H1 (cell line): ENCODE data around the gene ADAMTS15. TPM values are rescaled to one million over a fixed set of nuclear protein-coding genes. Genes with fewer than 3 reads are reported as not detected.

Source experiments
- CTCF ChIA-PET: fragments of 300-600 bp; sonication (Branson Sonifier 250); formaldehyde crosslinking; loops from one replicate; lab custom pipeline; 2021; ENCODE audit not compliant: partially characterized antibody; lab: Charles Lee
- POLR2A ChIA-PET: fragments of 300-600 bp; sonication (Branson Sonifier 250); formaldehyde crosslinking; loops from one replicate; lab custom pipeline; 2021; ENCODE audit warnings: inconsistent platforms; ENCODE audit not compliant: partially characterized antibody; lab: Charles Lee
- DNase-seq, 2 experiments: peaks; one replicate each; pipeline versions ENCODE4 v3.0.0 to v3.0.0-alpha.2; 2010 to 2022; ENCODE audit warnings: low spot score in 2 of 2, low read depth in 1 of 2, mixed read lengths in 1 of 2
- FAIRE-seq: peaks from 2 replicates; lab custom pipeline; 2011; peaks lifted over from hg19 to GRCh38; lab: Jason Lieb, UNC
- H2AFZ ChIP-seq: 2 replicates; pipeline ENCODE4 v1.8.1; 2012; ENCODE audit warnings: low read length, inconsistent platforms
- H2AK5ac ChIP-seq: 2 replicates; pipeline ENCODE4 v1.6.1; 2013; ENCODE audit warnings: low read depth, low read length
- H2BK120ac ChIP-seq: replicated peaks from 2 replicates; pipeline ENCODE3; 2013; ENCODE audit warnings: low read depth, low read length, inconsistent platforms
- H2BK12ac ChIP-seq: 2 replicates; pipeline ENCODE4 v1.6.1; 2013; ENCODE audit warnings: low read depth, low read length
- H2BK15ac ChIP-seq: 2 replicates; pipeline ENCODE4 v1.6.1; 2013; ENCODE audit warnings: low read length
- H2BK20ac ChIP-seq: 2 replicates; pipeline ENCODE4 v1.6.1; 2013; ENCODE audit warnings: low read length
- H2BK5ac ChIP-seq: 2 replicates; pipeline ENCODE4 v1.6.1; 2013; ENCODE audit warnings: low read depth, low read length
- H3K14ac ChIP-seq: 2 replicates; pipeline ENCODE4 v1.6.1; 2013; ENCODE audit warnings: inconsistent platforms; ENCODE audit not compliant: insufficient read length
- H3K18ac ChIP-seq: 2 replicates; pipeline ENCODE4 v1.6.1; 2013; ENCODE audit warnings: low read length; ENCODE audit errors: extremely low read depth
- H3K23ac ChIP-seq: 2 replicates; pipeline ENCODE4 v1.6.1; 2013; ENCODE audit warnings: inconsistent platforms; ENCODE audit not compliant: insufficient read length
- H3K23me2 ChIP-seq: 2 replicates; pipeline ENCODE4 v1.6.1; 2013; ENCODE audit warnings: low read depth, low read length
- H3K27ac ChIP-seq: 2 replicates; pipeline ENCODE4 v1.6.1; 2011; ENCODE audit warnings: low read depth, low read length, inconsistent platforms
- H3K27me3 ChIP-seq, 4 experiments: replicated peaks in 1 of 4; 1 replicate in 1 of 4; 2 replicates in 3 of 4; pipeline versions ENCODE4 v1.6.1 to v1.8.1; 2011 to 2013; ENCODE audit warnings: low read length in 3 of 4, mild to moderate bottlenecking in 3 of 4, inconsistent platforms in 2 of 4, mixed read lengths in 2 of 4, moderate library complexity in 1 of 4; ENCODE audit not compliant: control insufficient read depth in 3 of 4, insufficient read depth in 3 of 4; ENCODE audit errors: extremely low read depth in 1 of 4
- H3K36me3 ChIP-seq, 4 experiments: 2 replicates each; pipeline versions ENCODE4 v1.6.1 to v1.8.1; 2011 to 2013; ENCODE audit warnings: mild to moderate bottlenecking in 4 of 4, low read length in 3 of 4, moderate library complexity in 2 of 4, control low read depth in 1 of 4, inconsistent platforms in 1 of 4; ENCODE audit not compliant: insufficient read depth in 4 of 4, control insufficient read depth in 2 of 4
- H3K4ac ChIP-seq: replicated peaks from 2 replicates; pipeline ENCODE3; 2013; ENCODE audit warnings: low read length, low read depth, mixed read lengths, inconsistent platforms; ENCODE audit not compliant: insufficient read length
- H3K4me1 ChIP-seq, 4 experiments: replicated peaks in 1 of 4; 1 replicate in 1 of 4; 2 replicates in 3 of 4; pipeline versions ENCODE4 v1.6.1 to v1.8.1; 2011 to 2013; ENCODE audit warnings: low read length in 3 of 4, inconsistent platforms in 2 of 4, mixed read lengths in 1 of 4; ENCODE audit not compliant: insufficient read depth in 4 of 4, control insufficient read depth in 3 of 4
- H3K4me2 ChIP-seq, 2 experiments: 2 replicates each; pipeline versions ENCODE4 v1.6.1 to v1.8.1; 2011 to 2013; ENCODE audit warnings: low read depth in 2 of 2, low read length in 2 of 2, control low read depth in 1 of 2, inconsistent platforms in 1 of 2, mild to moderate bottlenecking in 1 of 2; ENCODE audit not compliant: insufficient read depth in 1 of 2
- H3K4me3 ChIP-seq, 4 experiments: fragments of 200-600, 300-600 bp in 1 of 4; sonication (generic), shearing (Covaris generic), sonication (Bioruptor Twin) in 1 of 4; 2 replicates each; pipeline versions ENCODE4 v1.5.1 to v1.8.1; 2011 to 2016; ENCODE audit warnings: low read length in 4 of 4, low read depth in 3 of 4, control low read depth in 2 of 4, inconsistent platforms in 2 of 4, mild to moderate bottlenecking in 2 of 4, mixed read lengths in 1 of 4, moderate library complexity in 1 of 4; ENCODE audit not compliant: insufficient read depth in 2 of 4; ENCODE audit errors: extremely low read depth in 1 of 4
- H3K56ac ChIP-seq: replicated peaks from 2 replicates; pipeline ENCODE3; 2013; ENCODE audit warnings: low read depth, mild to moderate bottlenecking, mixed read lengths, low read length, inconsistent platforms; ENCODE audit not compliant: insufficient read length
- H3K79me1 ChIP-seq: 2 replicates; pipeline ENCODE4 v1.6.1; 2013; ENCODE audit warnings: low read depth, low read length, control low read depth
- H3K79me2 ChIP-seq, 2 experiments: 2 replicates each; pipeline versions ENCODE4 v1.6.1 to v1.8.1; 2012 to 2013; ENCODE audit warnings: low read length in 2 of 2, mild to moderate bottlenecking in 2 of 2, inconsistent platforms in 1 of 2; ENCODE audit not compliant: insufficient read depth in 2 of 2, control insufficient read depth in 1 of 2
- H3K9ac ChIP-seq, 4 experiments: replicated peaks in 1 of 4; 1 replicate in 1 of 4; 2 replicates in 3 of 4; pipeline versions ENCODE4 v1.6.1 to v1.8.1; 2011 to 2013; ENCODE audit warnings: low read depth in 3 of 4, low read length in 3 of 4, control low read depth in 2 of 4, mild to moderate bottlenecking in 2 of 4, moderate library complexity in 2 of 4, inconsistent platforms in 1 of 4; ENCODE audit errors: extremely low read depth in 1 of 4
- H3K9me3 ChIP-seq, 2 experiments: 2 replicates each; pipeline versions ENCODE4 v1.6.1 to v1.8.1; 2012 to 2013; ENCODE audit warnings: mild to moderate bottlenecking in 2 of 2, moderate library complexity in 2 of 2, control low read depth in 1 of 2, inconsistent platforms in 1 of 2, low read depth in 1 of 2, low read length in 1 of 2, mixed read lengths in 1 of 2; ENCODE audit not compliant: insufficient read depth in 2 of 2
- H4K20me1 ChIP-seq, 2 experiments: replicated peaks in 1 of 2; 2 replicates each; pipeline versions ENCODE3 to v1.8.1; 2011 to 2013; ENCODE audit warnings: inconsistent platforms in 2 of 2, low read length in 2 of 2, mild to moderate bottlenecking in 1 of 2; ENCODE audit not compliant: insufficient read depth in 2 of 2, control insufficient read depth in 1 of 2
- H4K5ac ChIP-seq: 2 replicates; pipeline ENCODE4 v1.6.1; 2013; ENCODE audit warnings: low read length, low read depth, mixed read lengths, inconsistent platforms; ENCODE audit not compliant: insufficient read length
- H4K8ac ChIP-seq: 2 replicates; pipeline ENCODE4 v1.8.0; 2013; ENCODE audit warnings: mild to moderate bottlenecking, moderate library complexity, low read length, inconsistent platforms; ENCODE audit not compliant: insufficient read depth; ENCODE audit errors: extremely low read depth
- H4K91ac ChIP-seq: replicated peaks from 2 replicates; pipeline ENCODE3; 2013; ENCODE audit warnings: low read length, mixed read lengths, inconsistent platforms; ENCODE audit not compliant: insufficient read length
- PHF8 ChIP-seq: fragments of 200-600 bp; sonication (generic); conservative IDR thresholded peaks from 2 replicates; pipeline ENCODE4 v1.7.1; 2012; ENCODE audit warnings: low read depth, mild to moderate bottlenecking, inconsistent platforms, low read length, moderate library complexity
- ZNF274 ChIP-seq: IDR thresholded peaks from 2 replicates; pipeline ENCODE4 v1.7.0; 2012; ENCODE audit warnings: low read length, borderline replicate concordance; ENCODE audit errors: extremely low read depth
- WGBS, 2 experiments: shearing (Covaris generic) in 1 of 2; methylation state at CpG; one replicate each; pipeline versions ENCODE4 v1.1.6 to v1.1.7; 2013 to 2015; ENCODE audit warnings: low lambda C conversion rate in 2 of 2, mixed read lengths in 2 of 2, inconsistent platforms in 1 of 2, low coverage in 1 of 2, missing lambda C conversion rate in 1 of 2; ENCODE audit not compliant: insufficient replicate concordance in 2 of 2, insufficient coverage in 1 of 2, insufficient read length in 1 of 2; ENCODE audit errors: extremely low coverage in 1 of 2, missing lambda C conversion rate in 1 of 2; 5-methylcytosine and 5-hydroxymethylcytosine counted together
- polyA plus RNA-seq, 7 experiments: library from polyadenylated mRNA; depleted of rRNA in 3 of 7; stranded (reverse) in 5 of 7; unstranded in 2 of 7; fragments of >200 nt in 5 of 7; fragments of 200-250 nt in 2 of 7; gene quantifications; 1 replicate in 5 of 7; 2 replicates in 1 of 7; 4 replicates in 1 of 7; pipeline versions ENCODE4 v1.2.1 to v1.2.3, GENCODE V29; 2011 to 2013; ENCODE audit warnings: missing spikeins in 2 of 7, mixed read lengths in 2 of 7
- total RNA-seq: library from RNA; stranded (reverse); fragmentation: NEBNext Ultra II Directional; extraction: Animal tissue kit (Norgen Biotek cat#: 25700); gene quantifications from 2 replicates; pipeline ENCODE4 v1.2.1, GENCODE V29; 2021

Gene ADAMTS15
- total and polyA plus RNA-seq, 2 of the 8 experiments (the other 6 are each of a cell fraction or from before 2014, with no cell fraction given) = 1.7 to 4.7 TPM

DNA sequence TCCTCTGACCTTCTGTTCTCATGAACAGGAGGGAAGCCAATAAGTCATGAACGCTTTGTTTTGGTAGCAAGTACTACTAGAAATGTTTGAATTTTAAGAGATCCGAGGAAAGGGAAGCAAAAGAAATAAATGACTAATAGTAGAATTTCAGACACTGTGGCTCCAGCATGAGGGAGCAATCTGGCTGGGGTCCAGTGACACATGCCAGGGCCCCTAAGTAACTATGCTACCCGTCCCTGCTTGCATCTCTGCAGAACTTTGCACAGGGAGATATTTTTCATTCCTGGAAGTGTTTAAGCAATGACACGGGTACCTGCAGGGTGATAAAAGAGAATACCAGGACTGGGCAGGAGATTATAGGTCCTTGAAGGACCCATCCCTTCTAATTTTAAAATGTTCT, 12.8 kb upstream of the ADAMTS15 start:
- Histone ChIP-seq H4K20me1 (no peaks in the 10 kb centered on the region), H3K4ac (no peak overlapping the region), H3K23me2 (peaks cover 3% of the 10 kb centered on the region), H2BK120ac (no peak overlapping the region), H2BK15ac (no peak overlapping the region), H2AFZ (no peak overlapping the region), H3K4me3 (no peak overlapping the region), H3K79me2 (no peaks in the 10 kb centered on the region), H3K4me2 (no peak overlapping the region; a peak in 1 of 4 replicates), H4K8ac (no peak overlapping the region), H3K79me1 (no peaks in the 10 kb centered on the region), H3K56ac (no peak overlapping the region), H3K9me3 (no peaks in the 10 kb centered on the region), H3K14ac (no peak overlapping the region), H3K4me1 (no peaks in the 10 kb centered on the region), H2BK20ac (no peak overlapping the region; the same call in 1 of the 2 replicates), H4K91ac (no peak overlapping the region), H3K18ac (no peak overlapping the region), H3K9ac (no peak overlapping the region), H2BK12ac (no peak overlapping the region), H3K23ac (no peak overlapping the region), H4K5ac (no peak overlapping the region), H3K27ac (no peak overlapping the region), H3K36me3 (no peaks in the 10 kb centered on the region), H3K27me3 (no peaks in the 10 kb centered on the region), H2BK5ac (no peak overlapping the region), H2AK5ac (no peak overlapping the region)
- CTCF ChIA-PET = interaction anchor here (0.6 to 21.7 kb wide), 48 partner anchors 9 to 482 kb away, joined by 3 to 521 read pairs (median 5); partner anchors contain the start of gene ADAMTS15
- no peak for DNase-seq
- FAIRE-seq = no peak
- POLR2A ChIA-PET = interaction anchor here (0.7 kb wide), 1 partner anchor 424 kb away, joined by 3 read pairs; no protein-coding TSS in a partner anchor
- no peak for TF ChIP-seq PHF8
- no peak for TF ChIP-seq ZNF274
- WGBS, 2 experiments = 85% methylated on average over 4 of the region's 4 CpGs; no CpG with 5 or more reads in 1 of the 2 experiments
